Panc1 (cell line): ENCODE data around the gene SLC19A3. TPM values are rescaled to one million over a fixed set of nuclear protein-coding genes. Genes with fewer than 3 reads are reported as not detected.

Experiments
- ATAC-seq: fragments of 200-7000 bp; cut with Tn5 transposase; 2 replicates; pipeline ENCODE4 v1.9.1; 2020; ENCODE audit warnings: mild to moderate bottlenecking, moderate library complexity
- BruUV-seq: library from RNA; stranded (reverse); fragments of 400-500 nt; replicated peaks from 2 replicates; lab custom pipeline; 2021; lab: Mats Ljungman, UMichigan
- CTCF ChIA-PET: fragments of 300-600 bp; sonication (Branson Sonifier 250); formaldehyde crosslinking; loops from one replicate; lab custom pipeline; 2022; ENCODE audit warnings: antibody characterized with exemption; lab: Charles Lee
- POLR2A ChIA-PET: fragments of 300-600 bp; sonication (Branson Sonifier 250); formaldehyde crosslinking; loops from one replicate; lab custom pipeline; 2022; ENCODE audit warnings: antibody characterized with exemption; lab: Charles Lee
- DNase-seq: peaks from one replicate; pipeline ENCODE4 v3.0.0-alpha.2; 2010; ENCODE audit warnings: low read depth, low spot score
- H3K27ac ChIP-seq: 2 replicates; pipeline ENCODE4 v1.5.1; 2011; ENCODE audit warnings: mild to moderate bottlenecking, low read length, inconsistent platforms
- H3K27me3 ChIP-seq: fragments of 200-500 bp; sonication (Bioruptor generic); 2 replicates; pipeline ENCODE4 v1.6.0; 2014; ENCODE audit warnings: low read length, inconsistent platforms; ENCODE audit not compliant: control insufficient read depth, insufficient read depth
- H3K36me3 ChIP-seq: fragments of 200-500 bp; sonication (Bioruptor generic); 2 replicates; pipeline ENCODE4 v1.5.1; 2014; ENCODE audit warnings: inconsistent platforms, mild to moderate bottlenecking, low read length, moderate library complexity; ENCODE audit not compliant: control insufficient read depth, insufficient read depth
- H3K4me1 ChIP-seq: 2 replicates; pipeline ENCODE4 v1.5.1; 2011; ENCODE audit warnings: inconsistent platforms, mild to moderate bottlenecking, low read length, moderate library complexity; ENCODE audit not compliant: control insufficient read depth, insufficient read depth
- H3K4me3 ChIP-seq, 2 experiments: 2 replicates each; pipeline ENCODE4 v1.5.1; 2011 to 2012; ENCODE audit warnings: low read depth in 2 of 2, low read length in 2 of 2, mild to moderate bottlenecking in 2 of 2, inconsistent platforms in 1 of 2, moderate library complexity in 1 of 2
- H3K9me3 ChIP-seq: fragments of 200-500 bp; sonication (Bioruptor generic); 2 replicates; pipeline ENCODE4 v1.5.1; 2014; ENCODE audit warnings: low read depth, mild to moderate bottlenecking, inconsistent platforms, low read length, moderate library complexity; ENCODE audit not compliant: control insufficient read depth, insufficient read depth
- CTCF ChIP-seq: fragments of 450-650 bp; IDR thresholded peaks from 2 replicates; pipeline ENCODE4 v1.5.1; 2017; ENCODE audit warnings: mild to moderate bottlenecking
- POLR2AphosphoS5 ChIP-seq: IDR thresholded peaks from 2 replicates; pipeline ENCODE4 v1.6.1; 2012; ENCODE audit warnings: mild to moderate bottlenecking, low read depth, low read length, moderate library complexity
- REST ChIP-seq, 2 experiments: IDR thresholded peaks; 2 replicates each; pipeline ENCODE4 v1.6.1; 2011 to 2012; ENCODE audit warnings: low read depth in 2 of 2, control low read depth in 1 of 2, low read length in 1 of 2, mild to moderate bottlenecking in 1 of 2, moderate library complexity in 1 of 2; ENCODE audit not compliant: insufficient read depth in 1 of 2
- SIN3A ChIP-seq: IDR thresholded peaks from 2 replicates; pipeline ENCODE4 v1.6.1; 2012; ENCODE audit warnings: low read depth, mild to moderate bottlenecking, low read length, moderate library complexity, borderline replicate concordance; ENCODE audit not compliant: insufficient read depth
- TCF7L2 ChIP-seq: IDR thresholded peaks from 2 replicates; pipeline ENCODE4 v1.6.1; 2011; ENCODE audit warnings: mild to moderate bottlenecking, low read depth, low read length, inconsistent platforms
- in situ Hi-C: cut with HindIII; loops from 2 replicates; pipeline ENCODE4 v1.10.0; 2016; ENCODE audit warnings: low sequenced_read_pairs, low pct_unique_long_range_greater_than_20kb
- intact Hi-C: fragments of 100-400 bp; cut with micrococcal nuclease; formaldehyde crosslinking; loops from one replicate; pipeline ENCODE4 v1.10.0; 2022; ENCODE audit not compliant: unreplicated experiment
- total RNA-seq: library from RNA; stranded (reverse); gene quantifications from one replicate; pipeline ENCODE4 v1.2.1, GENCODE V29; 2021; ENCODE audit not compliant: unreplicated experiment

The SLC19A3 gene
- total RNA-seq, 1 experiment from 2014 or later, result 0.28 TPM

GRCh38 chr2:227719641-227720040 is 1.8 kb upstream of the SLC19A3 start:
- no peaks in the 10 kb centered on the region for H3K36me3 ChIP-seq
- no peak for ATAC-seq
- no peaks in the 10 kb centered on the region for H3K9me3 ChIP-seq
- intact Hi-C loops, result no loop called here
- H3K4me1 ChIP-seq, result no peaks in the 10 kb centered on the region
- no peak overlapping the region for H3K4me3 ChIP-seq
- ChIA-PET POLR2A (no interaction called here), CTCF (no interaction called here)
- no peak overlapping the region for H3K27ac ChIP-seq
- H3K27me3 ChIP-seq, result no peaks in the 10 kb centered on the region
- in situ Hi-C loops, result no loop called here
- TF ChIP-seq TCF7L2 (no peak), CTCF (no peak), REST (IDR thresholded peaks at IDR 0.05; ENCODE audit: insufficient read depth in 1 of 2, low read depth in 2 of 2, low read length in 1 of 2) (no peak), SIN3A (no peak)
- DNase-seq, result no peak
- no TSS peak for BruUV-seq

GRCh38 chr2:227716501-227716900 is 1.3 kb downstream of the SLC19A3 start:
- Histone ChIP-seq H3K27me3 (no peaks in the 10 kb centered on the region), H3K4me3 (no peak overlapping the region), H3K9me3 (no peaks in the 10 kb centered on the region), H3K4me1 (no peaks in the 10 kb centered on the region), H3K27ac (no peak overlapping the region), H3K36me3 (no peaks in the 10 kb centered on the region)
- CTCF ChIA-PET, result no interaction called here
- ATAC-seq (no peak), DNase-seq (no peak)
- no TSS peak for BruUV-seq
- TF ChIP-seq TCF7L2 (no peak), REST (IDR thresholded peaks at IDR 0.05; ENCODE audit: insufficient read depth in 1 of 2, low read depth in 2 of 2, low read length in 1 of 2) (no peak), CTCF (no peak), POLR2AphosphoS5 (no peak), SIN3A (no peak)
- intact Hi-C loops (no loop called here), in situ Hi-C loops (no loop called here)
- POLR2A ChIA-PET, result interaction anchor here (0.7 kb wide), 1 partner anchor 8 kb away, joined by 3 read pairs; the partner anchor contains the start of gene SCYGR6
